ENCODE measurements around the gene GABRP.

Gene GABRP

GRCh38 chr5:170860415-170860814 lies 76.9 kb downstream of the GABRP start:
- H3K4me1 Mint-ChIP-seq: peaks cover 14% of the 10 kb centered on the region
- peaks cover 12% of the 10 kb centered on the region for H3K36me3 Mint-ChIP-seq
- H3K27me3 Mint-ChIP-seq: peaks cover 37% of the 10 kb centered on the region
- H3K9me3 Mint-ChIP-seq: peaks cover 20% of the 10 kb centered on the region
- H3K27ac Mint-ChIP-seq: no peak overlapping the region
- H3K4me3 Mint-ChIP-seq: no peak overlapping the region

DNA sequence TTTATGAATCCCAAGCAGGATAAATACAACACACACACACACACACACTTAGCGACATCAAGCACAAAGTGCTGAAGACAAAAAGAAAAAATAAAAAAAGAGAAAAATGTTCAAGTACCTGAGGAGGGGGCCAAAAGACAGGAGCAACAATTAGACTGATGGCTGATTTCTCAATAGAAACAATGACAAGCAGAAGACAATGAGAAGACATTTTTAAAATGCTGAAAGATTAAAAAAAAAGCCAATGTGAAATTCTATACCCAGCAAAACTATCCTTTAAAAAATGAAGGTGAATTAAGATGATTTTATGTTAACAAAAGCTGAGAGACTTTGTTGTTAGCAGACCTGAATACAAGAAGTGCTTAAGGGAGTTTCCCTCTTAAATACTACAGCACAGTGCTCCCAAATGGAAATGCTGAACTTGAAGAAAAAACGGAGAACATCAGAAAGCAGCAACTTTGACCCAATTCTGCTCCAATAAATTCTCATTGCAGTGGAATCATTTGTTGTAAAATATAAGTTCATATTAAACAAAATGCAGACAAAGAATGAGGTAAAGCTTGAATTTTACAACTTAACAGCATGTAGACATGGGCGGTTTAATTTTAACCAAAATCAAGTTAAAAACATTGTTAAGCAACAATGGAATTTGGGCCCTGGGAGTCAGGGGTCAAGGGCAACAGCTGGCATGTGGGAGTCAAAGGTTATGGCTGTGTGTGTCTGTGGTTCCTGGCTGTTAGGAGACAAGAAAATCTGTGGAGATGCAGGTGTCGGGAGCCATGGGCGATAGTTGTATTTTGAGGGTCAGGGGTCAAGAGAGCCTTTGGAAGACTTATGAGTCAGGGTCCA lies 77.5 kb downstream of the GABRP start:
- H3K27me3 Mint-ChIP-seq: peaks cover 37% of the 10 kb centered on the region

GRCh38 chr5:170861667-170861916 lies 78.1 kb downstream of the GABRP start:
- Mint-ChIP-seq H3K27me3 (peaks cover 37% of the 10 kb centered on the region), H3K4me3 (peak overlapping the region; percentile 62), H3K9me3 (peaks cover 20% of the 10 kb centered on the region), H3K36me3 (peaks cover 12% of the 10 kb centered on the region), H3K27ac (no peak overlapping the region), H3K4me1 (peaks cover 14% of the 10 kb centered on the region)

More for the DNA sequence above, 77.5 kb downstream of the GABRP start:
- Mint-ChIP-seq H3K27ac (no peak overlapping the region), H3K9me3 (peaks cover 20% of the 10 kb centered on the region), H3K4me3 (peak overlapping the region; percentile 62), H3K4me1 (peaks cover 14% of the 10 kb centered on the region), H3K36me3 (peaks cover 12% of the 10 kb centered on the region)

DNA sequence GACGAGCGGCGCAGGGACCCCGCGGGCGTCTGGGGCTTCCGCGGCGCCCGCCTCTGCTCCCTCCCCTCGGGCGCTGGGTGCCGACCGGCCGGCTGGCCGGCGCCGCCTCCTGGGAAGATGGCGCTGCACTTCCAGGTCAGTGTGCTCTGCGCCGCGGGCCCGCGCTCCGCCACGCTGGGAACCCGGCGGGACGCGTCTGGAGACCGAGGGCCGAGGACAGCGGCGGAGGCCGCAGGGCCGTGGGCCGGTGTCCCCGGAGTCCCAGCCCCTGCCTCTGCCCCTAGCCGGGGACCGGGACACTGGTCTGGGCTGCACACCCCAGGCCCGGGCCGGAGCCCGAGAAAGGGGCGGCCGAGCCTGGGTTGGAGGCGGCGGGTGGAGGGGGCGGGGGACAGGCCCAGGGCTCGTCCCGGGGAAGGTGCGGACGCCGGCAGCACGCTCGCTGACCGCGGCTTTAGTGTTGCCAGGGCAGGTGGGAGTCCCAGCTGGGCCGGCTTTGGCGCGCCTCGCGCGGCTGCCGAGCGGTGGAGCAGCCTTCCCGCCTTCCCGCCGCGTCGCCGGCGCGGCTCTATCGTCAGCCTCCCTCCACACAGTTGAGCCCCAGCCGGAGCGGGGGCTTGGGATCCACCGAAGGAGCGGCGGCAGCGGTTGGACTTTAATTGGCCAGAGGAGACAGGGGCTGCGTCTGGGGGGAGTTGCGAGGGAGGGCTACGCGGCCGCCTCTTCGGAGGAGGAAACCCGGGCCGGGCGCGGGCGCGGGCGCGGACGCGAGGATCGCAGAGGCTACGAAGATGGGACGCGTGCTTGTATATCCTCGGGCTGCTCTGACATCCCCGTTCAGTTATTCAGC lies 78.6 kb downstream of the GABRP start, which contains the start of gene RANBP17:
Gene RANBP17 (plus strand): TSS at position 102 of the 850 bp plus-strand sequence.
- Mint-ChIP-seq H3K4me3 (peak within 1 kb of the TSS; percentile 62), H3K9me3 (peaks cover 20% of the 10 kb centered on the region), H3K4me1 (peaks cover 14% of the 10 kb centered on the region), H3K27ac (no peak within 1 kb of the TSS), H3K36me3 (peaks cover 12% of the 10 kb centered on the region), H3K27me3 (peaks cover 37% of the 10 kb centered on the region)

DNA sequence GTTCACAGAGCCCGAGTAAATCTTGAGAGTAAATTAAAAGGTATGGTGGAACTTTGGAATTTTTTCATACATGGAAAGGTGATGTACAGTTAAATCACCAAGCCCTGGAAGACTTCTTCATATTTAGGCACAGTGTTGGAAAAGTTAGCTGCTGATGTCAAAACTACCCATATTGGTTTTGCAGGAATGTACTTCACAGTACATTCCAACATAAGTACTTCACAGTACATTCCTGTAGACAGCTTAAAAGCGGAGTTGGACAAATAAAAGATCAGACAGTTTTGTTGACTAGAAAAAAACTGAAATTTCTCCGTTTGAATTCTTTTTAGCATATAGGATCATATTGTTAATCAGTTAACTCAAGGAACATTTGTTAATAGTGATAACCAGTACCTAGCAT lies 80.1 kb downstream of the GABRP start:
- Mint-ChIP-seq H3K4me1 (peaks cover 14% of the 10 kb centered on the region), H3K9me3 (peaks cover 20% of the 10 kb centered on the region), H3K36me3 (peaks cover 12% of the 10 kb centered on the region), H3K27me3 (peaks cover 35% of the 10 kb centered on the region), H3K4me3 (no peak overlapping the region), H3K27ac (no peak overlapping the region)

Data from activated naive CD4-positive, alpha-beta T cell treated with anti-CD3 and anti-CD28 coated beads, Interleukin-2, amount 50 U/mL, for 24 hours (primary cell).